HL-60 (cell line): Measurements from ENCODE around the gene MCEMP1.

Experiments used
- DNase-seq, 2 experiments: peaks; one replicate each; pipeline ENCODE4 v3.0.0-alpha.2; 2010 to 2020; ENCODE audit warnings: low read depth in 1 of 2, low spot score in 1 of 2
- H3K27ac ChIP-seq: fragments of 250-450 bp; sonication (Bioruptor Pico); replicated peaks from 2 replicates; pipeline ENCODE4 v1.5.1; 2020; ENCODE audit warnings: mild to moderate bottlenecking, moderate library complexity
- H3K27me3 ChIP-seq: fragments of 250-450 bp; sonication (Bioruptor Pico); 2 replicates; pipeline ENCODE4 v1.5.1; 2021; ENCODE audit warnings: mild to moderate bottlenecking, moderate library complexity; ENCODE audit not compliant: insufficient read depth, poor library complexity, severe bottlenecking
- H3K4me3 ChIP-seq: replicated peaks from 2 replicates; pipeline ENCODE4 v1.5.1; 2011; ENCODE audit warnings: mild to moderate bottlenecking, control low read depth, low read length; ENCODE audit not compliant: insufficient read depth
- CTCF ChIP-seq: IDR thresholded peaks from one replicate; pipeline ENCODE4 v1.5.1; 2011; ENCODE audit warnings: low read length, control low read depth, inconsistent platforms; ENCODE audit not compliant: insufficient read depth
- GABPA ChIP-seq: IDR thresholded peaks from 2 replicates; pipeline ENCODE4 v1.6.1; 2012; ENCODE audit warnings: low read depth
- POLR2AphosphoS5 ChIP-seq: IDR thresholded peaks from 2 replicates; pipeline ENCODE4 v1.6.1; 2012; ENCODE audit warnings: low read depth
- REST ChIP-seq: IDR thresholded peaks from 2 replicates; pipeline ENCODE4 v1.6.1; 2012; ENCODE audit warnings: low read depth; ENCODE audit not compliant: insufficient replicate concordance
- SPI1 ChIP-seq: IDR thresholded peaks from 2 replicates; pipeline ENCODE4 v1.6.1; 2012; ENCODE audit warnings: low read depth, mild to moderate bottlenecking, borderline replicate concordance

MCEMP1 gene

GRCh38 chr19:7705387-7706187 lies 28.7 kb downstream of the MCEMP1 start:
- TF ChIP-seq POLR2AphosphoS5 (0 out of 2 replicates have a peak, but pooled peaks have one; percentile 34), CTCF (no peak), GABPA (no peak), REST (peak; percentile 9), SPI1 (peak; percentile 82; the same call in 1 of the 2 replicates)
- Histone ChIP-seq H3K27ac (peak overlapping the region; percentile 79), H3K4me3 (no peak overlapping the region), H3K27me3 (no peaks in the 10 kb centered on the region)
- DNase-seq = peak; percentile 89 to 90

- TF ChIP-seq REST (no peak), GABPA (no peak), SPI1 (no peak), POLR2AphosphoS5 (no peak), CTCF (no peak)
- H3K27ac ChIP-seq = peak overlapping the region; percentile 79
- peak in 1 of 2 experiments; percentile 44 for DNase-seq
- H3K27me3 ChIP-seq = no peaks in the 10 kb centered on the region
- H3K4me3 ChIP-seq = no peak overlapping the region
Observed at GRCh38 chr19:7706188-7706954, 29.5 kb downstream of the MCEMP1 start.

- DNase-seq = no peak
- H3K27me3 ChIP-seq = no peaks in the 10 kb centered on the region
- no peak overlapping the region for H3K4me3 ChIP-seq
- H3K27ac ChIP-seq = peak overlapping the region; percentile 79
- TF ChIP-seq CTCF = no peak
- no peak for TF ChIP-seq REST
- TF ChIP-seq SPI1 = no peak
- no peak for TF ChIP-seq POLR2AphosphoS5
- TF ChIP-seq GABPA = no peak
Observed at GRCh38 chr19:7706955-7707456, 30.1 kb downstream of the MCEMP1 start.
